GM12892 (cell line): ENCODE results near the gene PDIK1L.

Experiments used
- DNase-seq: peaks from one replicate; pipeline ENCODE4 v3.0.0; 2011; ENCODE audit not compliant: insufficient read length
- FAIRE-seq: peaks from 2 replicates; lab custom pipeline; 2011; peaks lifted over from hg19 to GRCh38; lab: Jason Lieb, UNC
- POLR2A ChIP-seq: IDR thresholded peaks from 2 replicates; pipeline ENCODE4 v1.6.1; 2011; ENCODE audit warnings: low read depth, low read length, control low read depth
- POLR2AphosphoS5 ChIP-seq: IDR thresholded peaks from 2 replicates; pipeline ENCODE4 v1.6.1; 2011; ENCODE audit warnings: low read depth, low read length, control low read depth
- TAF1 ChIP-seq: IDR thresholded peaks from 2 replicates; pipeline ENCODE4 v1.6.1; 2011; ENCODE audit warnings: low read depth, mild to moderate bottlenecking, control low read depth, low read length, borderline replicate concordance

PDIK1L gene

DNA sequence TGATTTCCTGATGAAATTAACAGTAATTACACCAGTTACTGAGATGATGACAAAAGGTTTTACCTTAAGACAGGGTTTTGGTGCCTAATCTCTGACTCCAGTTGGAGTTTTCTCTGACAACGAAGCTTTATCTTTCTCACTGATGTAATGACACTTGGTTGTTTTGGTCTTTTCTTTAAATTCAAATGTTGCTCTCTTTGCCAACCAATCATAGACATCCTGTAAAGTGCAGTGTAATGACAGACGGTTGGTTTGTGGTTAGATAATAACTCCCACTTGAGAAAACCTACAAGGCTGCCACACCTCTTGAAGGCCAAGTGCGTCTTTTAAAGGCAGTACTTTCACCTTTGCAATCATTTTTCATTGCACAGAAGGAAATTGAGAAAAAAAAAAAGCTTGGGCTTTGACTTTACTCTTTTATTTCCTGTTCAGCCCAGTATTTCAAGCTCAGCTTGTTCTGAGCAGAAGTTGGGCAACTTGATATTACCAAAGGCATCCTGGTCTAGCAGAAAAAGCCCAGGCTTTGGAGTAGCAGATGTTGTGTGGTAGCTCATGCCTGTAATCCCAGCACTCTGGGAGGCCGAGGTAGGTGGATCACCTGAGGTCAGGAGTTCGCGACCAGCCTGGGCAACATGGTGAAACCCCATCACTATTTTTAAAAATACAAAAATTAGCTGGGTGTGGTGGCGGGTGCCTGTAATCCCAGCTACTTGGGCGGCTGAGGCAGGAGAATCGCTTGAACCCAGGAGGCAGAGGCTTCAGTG is 14.9 kb downstream of the PDIK1L start:
- DNase-seq (no peak), FAIRE-seq (no peak)
- TF ChIP-seq TAF1 (no peak), POLR2AphosphoS5 (no peak), POLR2A (no peak)

GRCh38 chr1:26127235-26128163 is 15.9 kb downstream of the PDIK1L start:
- FAIRE-seq, result no peak

DNA sequence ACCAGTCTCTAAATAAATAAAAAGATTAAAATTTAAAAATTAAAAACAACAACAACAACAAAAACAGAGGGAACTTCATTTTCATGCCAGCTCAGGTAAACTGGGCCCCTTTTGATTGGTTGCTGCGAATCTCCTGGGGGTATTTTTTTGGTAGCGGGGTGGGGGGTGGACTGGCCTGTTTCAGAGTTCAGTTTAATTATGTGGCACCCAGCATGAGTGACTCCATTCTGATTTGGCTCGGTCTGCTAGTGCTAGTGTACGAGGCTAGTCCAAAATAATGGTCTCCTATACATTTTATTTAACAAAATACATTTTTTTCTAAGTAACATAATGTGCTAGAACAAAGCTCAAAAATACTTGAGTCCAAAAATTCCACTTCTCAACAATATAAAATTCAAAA is 18.2 kb downstream of the PDIK1L start:
- TF ChIP-seq POLR2A (no peak), POLR2AphosphoS5 (no peak), TAF1 (no peak)
- DNase-seq (no peak), FAIRE-seq (no peak)

More at GRCh38 chr1:26127235-26128163, 15.9 kb downstream of the PDIK1L start:
- TF ChIP-seq POLR2A (no peak), POLR2AphosphoS5 (no peak), TAF1 (no peak)
- no peak for DNase-seq

DNA sequence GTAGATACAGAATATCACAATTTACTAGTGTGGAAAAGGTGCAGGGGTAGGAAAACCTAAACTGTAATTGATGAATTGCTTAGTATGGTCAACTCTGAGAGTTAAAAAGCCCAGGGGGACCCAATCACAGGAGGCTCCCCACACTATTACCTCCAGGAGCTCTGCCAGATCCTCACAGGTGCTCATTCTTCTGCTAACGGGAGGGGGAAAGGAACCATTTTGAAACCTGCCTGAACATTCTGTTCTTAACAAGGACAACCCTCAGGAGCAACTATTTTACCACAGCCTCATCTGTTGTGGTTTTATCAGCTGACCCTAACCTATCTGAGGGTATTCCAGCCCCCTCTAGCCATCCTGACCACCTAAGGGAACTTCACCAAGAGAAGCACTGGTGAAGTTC is 19.1 kb downstream of the PDIK1L start:
- no peak for FAIRE-seq
- TF ChIP-seq TAF1 (no peak), POLR2AphosphoS5 (no peak), POLR2A (no peak)
- no peak for DNase-seq

DNA sequence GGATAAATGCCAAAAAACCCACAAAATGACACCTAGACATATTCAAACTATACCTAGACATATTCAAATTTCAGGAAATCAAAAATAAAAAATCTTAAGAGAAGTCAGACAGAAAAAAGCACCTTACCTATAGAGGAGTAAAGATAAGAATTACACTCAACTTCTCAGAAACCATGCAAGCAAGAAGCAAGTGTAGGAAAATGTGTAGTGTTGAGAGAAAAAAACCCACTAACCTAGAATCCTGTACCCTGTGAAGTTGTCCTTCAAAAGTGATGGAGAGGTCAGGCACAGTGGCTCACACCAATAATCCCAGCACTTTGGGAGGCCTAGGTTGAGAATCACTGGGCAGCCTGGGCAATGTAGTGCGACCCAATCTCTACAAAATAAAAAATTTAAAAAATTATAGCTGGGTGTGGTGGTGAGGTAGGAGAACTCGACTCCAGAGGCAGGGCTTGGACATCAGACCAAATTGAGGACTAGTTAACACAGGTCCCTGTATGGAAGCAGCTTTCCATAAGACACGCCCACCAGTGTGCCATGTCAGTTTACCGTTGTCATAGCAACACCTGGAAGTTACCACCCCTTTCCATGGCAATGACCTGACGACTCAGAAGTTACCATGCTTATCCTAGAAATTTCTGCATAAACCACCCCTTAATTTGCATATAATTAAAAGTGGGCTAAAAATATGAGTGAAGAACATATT is 20.7 kb downstream of the PDIK1L start:
- FAIRE-seq, result no peak
- TF ChIP-seq TAF1 (no peak), POLR2A (no peak), POLR2AphosphoS5 (no peak)
- no peak for DNase-seq

- DNase-seq (no peak), FAIRE-seq (no peak)
- TF ChIP-seq POLR2AphosphoS5 (no peak), TAF1 (no peak), POLR2A (no peak)
These were observed 21.2 kb downstream of the PDIK1L start for GRCh38 chr1:26132834-26133167.

DNA sequence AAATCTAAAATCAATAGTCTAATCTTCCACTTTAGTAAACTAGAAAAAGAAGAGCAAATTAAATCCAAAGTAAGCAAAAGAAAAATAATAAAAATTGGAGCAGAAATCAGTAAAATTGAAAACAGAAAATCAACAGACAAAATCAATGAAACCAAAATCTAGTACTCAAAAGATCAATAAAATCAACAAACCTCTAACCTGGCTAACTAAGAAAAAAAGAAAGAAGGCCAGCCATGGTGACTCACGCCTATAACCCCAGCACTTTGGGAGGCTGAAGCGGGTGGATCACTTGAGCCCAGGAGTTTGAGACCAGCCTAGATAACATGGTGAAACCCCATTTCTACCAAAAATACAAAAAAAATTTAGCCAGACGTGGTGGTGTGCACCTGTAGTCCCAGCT is 22.8 kb downstream of the PDIK1L start:
- TF ChIP-seq POLR2A (no peak), POLR2AphosphoS5 (no peak), TAF1 (no peak)
- DNase-seq, result no peak
- FAIRE-seq, result no peak

- TF ChIP-seq TAF1, result no peak
- TF ChIP-seq POLR2AphosphoS5, result no peak
- no peak for TF ChIP-seq POLR2A
- FAIRE-seq (no peak), DNase-seq (no peak)
These were observed 27.4 kb downstream of the PDIK1L start for GRCh38 chr1:26138974-26139558.

DNA sequence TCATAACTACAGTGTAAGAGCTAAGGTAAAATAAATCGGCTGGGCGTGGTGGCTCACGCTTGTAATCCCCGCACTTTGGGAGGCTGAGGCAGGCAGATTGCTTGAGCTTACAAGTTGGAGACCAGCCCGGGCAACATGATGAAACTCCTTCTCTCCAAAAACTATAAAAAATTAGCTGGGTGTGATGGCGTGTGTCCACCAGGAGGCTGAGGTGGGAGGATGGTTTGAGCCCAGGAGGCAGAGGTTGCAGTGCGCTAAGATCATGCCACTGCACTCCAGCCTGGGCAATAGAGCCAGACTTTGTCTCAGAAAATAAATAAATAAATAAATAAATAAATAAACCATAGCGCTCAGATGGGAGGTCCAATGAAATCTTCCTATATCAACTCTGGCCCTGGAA is 30.5 kb downstream of the PDIK1L start:
- FAIRE-seq (no peak), DNase-seq (no peak)
- TF ChIP-seq POLR2A (no peak), POLR2AphosphoS5 (no peak), TAF1 (no peak)

DNA sequence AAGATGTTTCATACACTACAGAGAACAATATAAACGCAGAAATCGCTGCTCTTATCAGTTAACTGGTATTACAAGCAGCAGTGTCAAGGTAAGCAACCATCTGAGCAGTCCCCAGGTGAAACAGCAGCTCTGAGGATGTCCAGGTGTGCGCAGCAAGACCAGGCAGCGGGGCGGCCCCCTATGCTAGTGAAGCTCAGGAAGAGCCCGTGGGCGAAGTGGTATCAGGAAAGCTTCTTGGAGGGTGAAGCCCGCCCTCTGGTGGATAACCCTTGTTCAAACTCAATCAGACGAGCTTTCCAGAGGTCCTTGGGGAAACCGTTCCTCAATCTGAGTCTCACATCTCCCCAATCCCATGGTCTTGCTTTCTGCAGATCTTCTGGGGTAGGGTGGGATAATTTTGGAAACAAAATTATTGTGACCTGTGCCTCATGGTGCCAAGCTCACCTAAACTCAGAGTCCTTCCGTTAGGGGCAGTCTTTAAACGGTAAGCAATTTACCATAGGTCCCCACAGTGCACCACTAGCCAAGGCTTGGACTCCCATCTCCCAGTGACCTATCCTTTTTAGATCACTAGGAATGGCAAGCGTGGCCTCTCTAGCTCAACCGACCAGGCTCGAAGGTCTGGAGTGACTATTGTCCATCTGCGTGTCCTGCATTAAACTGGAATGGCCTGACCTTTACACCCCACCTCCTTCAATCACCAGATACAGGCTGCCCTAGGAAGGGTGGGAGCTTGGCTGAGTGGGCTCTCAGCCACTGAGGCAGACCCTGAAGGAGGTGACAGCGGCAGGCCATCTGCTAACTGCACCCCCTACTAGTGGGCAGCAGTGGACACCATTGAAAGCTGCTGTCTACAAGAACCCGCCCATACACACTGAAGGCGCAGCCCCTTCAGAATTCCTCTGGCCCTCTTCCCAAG is 33.7 kb downstream of the PDIK1L start:
- FAIRE-seq (peak; percentile 90), DNase-seq (no peak)
- TF ChIP-seq POLR2A (no peak), POLR2AphosphoS5 (no peak), TAF1 (no peak)

GRCh38 chr1:26145960-26146294 is 34.3 kb downstream of the PDIK1L start:
- FAIRE-seq, result no peak
- no peak for TF ChIP-seq POLR2AphosphoS5
- TF ChIP-seq TAF1, result no peak
- no peak for TF ChIP-seq POLR2A

More at GRCh38 chr1:26145960-26146294, 34.3 kb downstream of the PDIK1L start:
- no peak for DNase-seq
